K562 (cell line): Measurements from ENCODE around the gene NFIB. TPM values are rescaled to one million over a fixed set of nuclear protein-coding genes. Genes with fewer than 3 reads are reported as not detected.
A peak's percentile ranks its signal among the peaks of the same experiment; 100 is the strongest.

Experiments
- ATAC-seq: fragments of 200-7000 bp; cut with Tn5 transposase; 3 replicates; pipeline ENCODE4 v1.9.1; 2020; ENCODE audit warnings: moderate library complexity
- BruUV-seq: library from RNA; stranded (reverse); fragments of 400-500 nt; replicated peaks from 2 replicates; lab custom pipeline; 2021; lab: Mats Ljungman, UMichigan
- CTCF ChIA-PET: fragments of 300-600 bp; formaldehyde crosslinking; extraction: SDS; loops from one replicate; lab custom pipeline; 2021; ENCODE audit warnings: low intra/inter-chr PET ratio; lab: Yijun Ruan, JAX
- POLR2A ChIA-PET: fragments of 300-600, 350-650 bp; sonication (Branson Sonifier 250); formaldehyde crosslinking; extraction: SDS; loops from one replicate; lab custom pipeline; 2021; ENCODE audit warnings: antibody characterized with exemption, inconsistent platforms; lab: Yijun Ruan, JAX
- DNase-seq, 4 experiments: peaks; one replicate each; pipeline versions ENCODE4 v3.0.0 to v3.0.0-alpha.2; 2011 to 2018; ENCODE audit warnings: low spot score in 3 of 4, mixed read lengths in 3 of 4; ENCODE audit errors: extremely low read depth in 1 of 4
- FAIRE-seq: peaks from 2 replicates; lab custom pipeline; 2011; peaks lifted over from hg19 to GRCh38; lab: Jason Lieb, UNC
- H2AFZ ChIP-seq: 2 replicates; pipeline ENCODE4 v1.6.0; 2011; ENCODE audit warnings: low read depth, low read length, control low read depth, inconsistent platforms
- H3K27ac ChIP-seq: fragments of 200-600 bp; 3 replicates; pipeline ENCODE4 v1.8.0; 2011; ENCODE audit warnings: low read depth, mild to moderate bottlenecking, control low read depth, inconsistent platforms, low read length, moderate library complexity, mixed read lengths; ENCODE audit errors: extremely low read depth
- H3K27me3 ChIP-seq, 2 experiments: fragments of 300-600 bp in 1 of 2; 2 replicates in 1 of 2; 3 replicates in 1 of 2; pipeline versions ENCODE4 v1.6.0 to v1.8.0; 2011; ENCODE audit warnings: inconsistent platforms in 2 of 2, low read length in 2 of 2, mild to moderate bottlenecking in 1 of 2, mixed read lengths in 1 of 2, moderate library complexity in 1 of 2; ENCODE audit not compliant: control insufficient read depth in 2 of 2, insufficient read depth in 2 of 2
- H3K36me3 ChIP-seq: fragments of 300-600 bp; 3 replicates; pipeline ENCODE4 v1.8.0; 2011; ENCODE audit warnings: mild to moderate bottlenecking, low read length, inconsistent platforms; ENCODE audit not compliant: control insufficient read depth, insufficient read depth
- H3K4me1 ChIP-seq, 2 experiments: fragments of 200-600 bp in 1 of 2; replicated peaks in 1 of 2; 2 replicates in 1 of 2; 3 replicates in 1 of 2; pipeline versions ENCODE4 v1.5.1 to v1.8.0; 2011; ENCODE audit warnings: inconsistent platforms in 2 of 2, low read length in 2 of 2, mild to moderate bottlenecking in 1 of 2, mixed read lengths in 1 of 2, moderate library complexity in 1 of 2; ENCODE audit not compliant: control insufficient read depth in 2 of 2, insufficient read depth in 2 of 2
- H3K4me2 ChIP-seq: 2 replicates; pipeline ENCODE4 v1.6.1; 2011; ENCODE audit warnings: low read length, control low read depth, inconsistent platforms, mixed read lengths; ENCODE audit not compliant: insufficient read depth
- H3K4me3 ChIP-seq: fragments of 200-600 bp; sonication (generic), shearing (Covaris generic); 2 replicates; pipeline ENCODE4 v1.5.1; 2016; ENCODE audit warnings: control low read depth, inconsistent platforms
- H3K79me2 ChIP-seq: fragments of 200-600 bp; 3 replicates; pipeline ENCODE4 v1.8.0; 2011; ENCODE audit warnings: low read length, inconsistent platforms; ENCODE audit not compliant: control insufficient read depth, insufficient read depth
- H3K9ac ChIP-seq, 2 experiments: 2 replicates each; pipeline versions ENCODE4 v1.6.0 to v1.6.1; 2011; ENCODE audit warnings: low read depth in 2 of 2, low read length in 2 of 2, control low read depth in 1 of 2, inconsistent platforms in 1 of 2, mild to moderate bottlenecking in 1 of 2, mixed read lengths in 1 of 2; ENCODE audit not compliant: insufficient read depth in 1 of 2
- H3K9me1 ChIP-seq: one replicate; pipeline ENCODE4 v1.6.0; 2011; ENCODE audit warnings: inconsistent platforms, mild to moderate bottlenecking, low read length, moderate library complexity; ENCODE audit not compliant: control insufficient read depth, insufficient read depth
- H3K9me3 ChIP-seq: replicated peaks from 2 replicates; pipeline ENCODE4 v1.5.1; 2011; ENCODE audit warnings: low read depth, low read length, inconsistent platforms; ENCODE audit not compliant: control insufficient read depth, insufficient read depth
- H4K20me1 ChIP-seq: replicated peaks from 2 replicates; pipeline ENCODE4 v1.6.1; 2011; ENCODE audit warnings: low read length, inconsistent platforms, mixed read lengths; ENCODE audit not compliant: control insufficient read depth, insufficient read depth
- ATF7 ChIP-seq: fragments of 450-650 bp; IDR thresholded peaks from 2 replicates; pipeline ENCODE4 v1.7.1; 2014; ENCODE audit warnings: mild to moderate bottlenecking, moderate library complexity
- HEY1 ChIP-seq: fragments of 250-450 bp; sonication (Bioruptor Pico); IDR thresholded peaks from 2 replicates; pipeline ENCODE4 v1.5.0; 2020; ENCODE audit warnings: mild to moderate bottlenecking, moderate library complexity, borderline replicate concordance
- HINFP ChIP-seq: fragments of 450-650 bp; conservative IDR thresholded peaks from 2 replicates; pipeline ENCODE4 v1.6.1; 2016; ENCODE audit warnings: missing genetic modification characterization, low read depth, mild to moderate bottlenecking, control low read depth, missing compliant biosample characterization
- NCOA6 ChIP-seq: fragments of 450-650 bp; IDR thresholded peaks from 2 replicates; pipeline ENCODE4 v1.6.1; 2017; ENCODE audit warnings: mild to moderate bottlenecking
- NR1H2 ChIP-seq: sonication (generic); formaldehyde crosslinking; IDR thresholded peaks from 2 replicates; pipeline ENCODE4 v1.4.0; 2020; ENCODE audit warnings: mild to moderate bottlenecking, missing genetic modification reagents
- NUFIP1 ChIP-seq: fragments of 450-650 bp; IDR thresholded peaks from 2 replicates; pipeline ENCODE4 v1.6.1; 2018; ENCODE audit not compliant: partially characterized antibody
- SETDB1 ChIP-seq: IDR thresholded peaks from one replicate; pipeline ENCODE4 v1.6.1; 2012; ENCODE audit warnings: low read length, control low read depth, inconsistent platforms
- SIX5 ChIP-seq, 2 experiments: IDR thresholded peaks; 2 replicates each; pipeline ENCODE4 v1.6.1; 2011; ENCODE audit warnings: low read length in 2 of 2, borderline replicate concordance in 1 of 2, low read depth in 1 of 2, mild to moderate bottlenecking in 1 of 2, moderate library complexity in 1 of 2; ENCODE audit not compliant: insufficient read depth in 1 of 2
- ZC3H11A ChIP-seq: IDR thresholded peaks from 2 replicates; pipeline ENCODE4 v1.6.1; 2012; ENCODE audit warnings: low read depth, low read length, improper control_type of control experiment
- WGBS: fragments of 100-300 bp; shearing (Covaris generic); methylation state at CpG from one replicate; pipeline ENCODE4 v1.1.6; 2016; ENCODE audit warnings: low coverage, mixed read lengths; ENCODE audit not compliant: insufficient coverage; ENCODE audit errors: missing lambda C conversion rate; 5-methylcytosine and 5-hydroxymethylcytosine counted together
- in situ Hi-C: fragments of 300-500 bp; cut with MboI; formaldehyde crosslinking; loops from 4 replicates; pipeline ENCODE4 v1.15.0; 2018; ENCODE audit warnings: inconsistent platforms, mixed read lengths
- intact Hi-C: fragments of 100-400 bp; cut with micrococcal nuclease; formaldehyde crosslinking; loops from 2 replicates; pipeline ENCODE4 v1.14.2; 2022
- polyA plus RNA-seq, 8 experiments: library from polyadenylated mRNA; depleted of rRNA in 4 of 8; stranded (reverse) in 5 of 8; unstranded in 3 of 8; fragments of >200 nt; fragmentation: Nextera tagmentation in 2 of 8; fragmentation: Illumina TruSeq in 1 of 8; extraction: Ambion mirVana in 2 of 8; extraction: Trizol in 1 of 8; gene quantifications; 2 replicates each; pipeline versions ENCODE4 v1.2.1 to v1.2.3, GENCODE V29; 2011 to 2014; ENCODE audit warnings: inconsistent platforms in 1 of 8, missing spikeins in 1 of 8
- total RNA-seq, 7 experiments: library from RNA; depleted of rRNA in 6 of 7; stranded (reverse); fragments of >200 nt in 6 of 7; fragmentation: Illumina TruSeq in 2 of 7; extraction: Trizol in 2 of 7; gene quantifications; 2 replicates each; pipeline versions ENCODE4 v1.2.1 to v1.2.3, GENCODE V29; 2011 to 2021; ENCODE audit warnings: low replicate concordance in 1 of 7
- TF ChIP-seq, protein P1 (sequence below): sonication (generic); formaldehyde crosslinking; IDR thresholded peaks from 2 replicates; pipeline ENCODE4 v1.8.0; 2023; ENCODE audit warnings: missing genetic modification reagents, mild to moderate bottlenecking, borderline replicate concordance
- TF ChIP-seq, protein P2 (sequence below): fragments of 450-650 bp; IDR thresholded peaks from 2 replicates; pipeline ENCODE4 v1.6.1; 2016; ENCODE audit warnings: missing biosample characterization, missing genetic modification characterization

NFIB gene
- total and polyA plus RNA-seq, 9 of the 15 experiments (the other 6 are each of a cell fraction or from before 2014, with no cell fraction given): 1.2 to 3.3 (median 1.9) TPM

- H3K27me3 ChIP-seq: no peaks in the 10 kb centered on the region
- peak overlapping the region; percentile 95; the same call in 2 of the 3 replicates for H3K27ac ChIP-seq
- no peaks in the 10 kb centered on the region for H3K36me3 ChIP-seq
- no peak for DNase-seq
- peak overlapping the region; percentile 36; the same call in 1 of the 2 replicates for H3K4me2 ChIP-seq
- H3K9ac ChIP-seq: peak overlapping the region in 1 of 2 experiments; percentile 88; a peak in 1 of 4 replicates
- no peaks in the 10 kb centered on the region for H4K20me1 ChIP-seq
- BruUV-seq: no TSS peak
- intact Hi-C loops (no loop called here), in situ Hi-C loops (no loop called here)
- H3K79me2 ChIP-seq: peaks cover 7% of the 10 kb centered on the region; the same call in 2 of the 3 replicates
- ChIA-PET POLR2A (interaction anchor here (0.7 kb wide), 1 partner anchor 83 kb away, joined by 5 read pairs; no protein-coding TSS in a partner anchor), CTCF (no interaction called here)
- ATAC-seq: no peak
- no peak overlapping the region for H3K4me3 ChIP-seq
- H3K4me1 ChIP-seq: peaks cover 4 to 6% of the 10 kb centered on the region in 2 experiments; a peak in 4 of 5 replicates
- H3K9me3 ChIP-seq: no peaks in the 10 kb centered on the region
- H3K9me1 ChIP-seq: no peaks in the 10 kb centered on the region
- peak overlapping the region; percentile 92 for H2AFZ ChIP-seq
- 61% methylated on average over 2 of the region's 2 CpGs for WGBS
- no peak for FAIRE-seq
- TF ChIP-seq NR1H2 (no peak), NUFIP1 (no peak), ATF7 (no peak), HEY1 (no peak), ZC3H11A (no peak), NCOA6 (no peak), HINFP (tag) (no peak), SETDB1 (no peak), SIX5 (IDR thresholded peaks at IDR 0.05; ENCODE audit: borderline replicate concordance in 1 of 2, insufficient read depth in 1 of 2, low read depth in 1 of 2, low read length in 2 of 2) (no peak)
- TF ChIP-seq, protein P1, sequence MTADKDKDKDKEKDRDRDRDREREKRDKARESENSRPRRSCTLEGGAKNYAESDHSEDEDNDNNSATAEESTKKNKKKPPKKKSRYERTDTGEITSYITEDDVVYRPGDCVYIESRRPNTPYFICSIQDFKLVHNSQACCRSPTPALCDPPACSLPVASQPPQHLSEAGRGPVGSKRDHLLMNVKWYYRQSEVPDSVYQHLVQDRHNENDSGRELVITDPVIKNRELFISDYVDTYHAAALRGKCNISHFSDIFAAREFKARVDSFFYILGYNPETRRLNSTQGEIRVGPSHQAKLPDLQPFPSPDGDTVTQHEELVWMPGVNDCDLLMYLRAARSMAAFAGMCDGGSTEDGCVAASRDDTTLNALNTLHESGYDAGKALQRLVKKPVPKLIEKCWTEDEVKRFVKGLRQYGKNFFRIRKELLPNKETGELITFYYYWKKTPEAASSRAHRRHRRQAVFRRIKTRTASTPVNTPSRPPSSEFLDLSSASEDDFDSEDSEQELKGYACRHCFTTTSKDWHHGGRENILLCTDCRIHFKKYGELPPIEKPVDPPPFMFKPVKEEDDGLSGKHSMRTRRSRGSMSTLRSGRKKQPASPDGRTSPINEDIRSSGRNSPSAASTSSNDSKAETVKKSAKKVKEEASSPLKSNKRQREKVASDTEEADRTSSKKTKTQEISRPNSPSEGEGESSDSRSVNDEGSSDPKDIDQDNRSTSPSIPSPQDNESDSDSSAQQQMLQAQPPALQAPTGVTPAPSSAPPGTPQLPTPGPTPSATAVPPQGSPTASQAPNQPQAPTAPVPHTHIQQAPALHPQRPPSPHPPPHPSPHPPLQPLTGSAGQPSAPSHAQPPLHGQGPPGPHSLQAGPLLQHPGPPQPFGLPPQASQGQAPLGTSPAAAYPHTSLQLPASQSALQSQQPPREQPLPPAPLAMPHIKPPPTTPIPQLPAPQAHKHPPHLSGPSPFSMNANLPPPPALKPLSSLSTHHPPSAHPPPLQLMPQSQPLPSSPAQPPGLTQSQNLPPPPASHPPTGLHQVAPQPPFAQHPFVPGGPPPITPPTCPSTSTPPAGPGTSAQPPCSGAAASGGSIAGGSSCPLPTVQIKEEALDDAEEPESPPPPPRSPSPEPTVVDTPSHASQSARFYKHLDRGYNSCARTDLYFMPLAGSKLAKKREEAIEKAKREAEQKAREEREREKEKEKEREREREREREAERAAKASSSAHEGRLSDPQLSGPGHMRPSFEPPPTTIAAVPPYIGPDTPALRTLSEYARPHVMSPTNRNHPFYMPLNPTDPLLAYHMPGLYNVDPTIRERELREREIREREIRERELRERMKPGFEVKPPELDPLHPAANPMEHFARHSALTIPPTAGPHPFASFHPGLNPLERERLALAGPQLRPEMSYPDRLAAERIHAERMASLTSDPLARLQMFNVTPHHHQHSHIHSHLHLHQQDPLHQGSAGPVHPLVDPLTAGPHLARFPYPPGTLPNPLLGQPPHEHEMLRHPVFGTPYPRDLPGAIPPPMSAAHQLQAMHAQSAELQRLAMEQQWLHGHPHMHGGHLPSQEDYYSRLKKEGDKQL (CRISPR knock-in tag): no peak
- TF ChIP-seq, protein P2, sequence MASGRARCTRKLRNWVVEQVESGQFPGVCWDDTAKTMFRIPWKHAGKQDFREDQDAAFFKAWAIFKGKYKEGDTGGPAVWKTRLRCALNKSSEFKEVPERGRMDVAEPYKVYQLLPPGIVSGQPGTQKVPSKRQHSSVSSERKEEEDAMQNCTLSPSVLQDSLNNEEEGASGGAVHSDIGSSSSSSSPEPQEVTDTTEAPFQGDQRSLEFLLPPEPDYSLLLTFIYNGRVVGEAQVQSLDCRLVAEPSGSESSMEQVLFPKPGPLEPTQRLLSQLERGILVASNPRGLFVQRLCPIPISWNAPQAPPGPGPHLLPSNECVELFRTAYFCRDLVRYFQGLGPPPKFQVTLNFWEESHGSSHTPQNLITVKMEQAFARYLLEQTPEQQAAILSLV (tag): no peak
Observed at GRCh38 chr9:14323985-14324650, 10.2 kb upstream of the NFIB start.
